ENCODE data around the gene SRSF6.
"Not testable (repeated sequence)": the region's sequence is repeated elsewhere in the genome, so short reads cannot be mapped to it uniquely, and the experiment has no call there.

The SRSF6 gene

DNA sequence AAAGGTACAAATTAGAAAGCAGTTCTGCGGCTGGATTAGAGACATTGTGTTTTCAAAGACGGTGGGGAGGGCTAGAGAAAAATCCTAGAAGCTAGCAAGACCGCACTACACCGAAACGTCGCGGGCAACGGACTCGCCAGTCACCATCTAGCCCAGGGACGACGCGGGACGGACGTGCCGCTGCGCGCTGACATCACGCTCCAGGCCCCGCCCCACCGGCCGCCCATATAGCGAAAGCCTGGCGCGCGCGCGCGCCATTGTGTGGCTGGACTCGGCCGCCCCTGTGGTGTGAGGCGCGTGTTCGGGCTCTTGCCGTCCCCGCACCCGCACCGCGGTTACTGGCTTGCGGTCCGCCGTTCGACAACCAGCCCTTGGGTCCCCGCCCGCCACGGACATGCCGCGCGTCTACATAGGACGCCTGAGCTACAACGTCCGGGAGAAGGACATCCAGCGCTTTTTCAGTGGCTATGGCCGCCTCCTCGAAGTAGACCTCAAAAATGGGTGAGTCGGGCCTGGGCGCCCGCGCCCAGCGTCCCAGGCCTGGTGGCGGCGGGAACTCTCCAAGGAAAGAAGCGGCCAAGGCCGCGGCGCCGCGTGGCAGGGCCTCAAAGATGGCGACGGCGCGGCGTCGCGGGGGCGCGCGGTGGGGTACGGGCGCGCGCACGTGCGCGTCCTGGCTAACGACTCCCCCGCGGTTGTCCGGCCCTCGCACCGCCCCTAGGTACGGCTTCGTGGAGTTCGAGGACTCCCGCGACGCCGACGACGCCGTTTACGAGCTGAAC is at the start of gene SRSF6:
SRSF6 (plus strand) TSS at position 257 of the 782 bp plus-strand sequence; CDS start at position 395, 138 bp downstream.
- DNase-seq: peak; percentile 73

DNA sequence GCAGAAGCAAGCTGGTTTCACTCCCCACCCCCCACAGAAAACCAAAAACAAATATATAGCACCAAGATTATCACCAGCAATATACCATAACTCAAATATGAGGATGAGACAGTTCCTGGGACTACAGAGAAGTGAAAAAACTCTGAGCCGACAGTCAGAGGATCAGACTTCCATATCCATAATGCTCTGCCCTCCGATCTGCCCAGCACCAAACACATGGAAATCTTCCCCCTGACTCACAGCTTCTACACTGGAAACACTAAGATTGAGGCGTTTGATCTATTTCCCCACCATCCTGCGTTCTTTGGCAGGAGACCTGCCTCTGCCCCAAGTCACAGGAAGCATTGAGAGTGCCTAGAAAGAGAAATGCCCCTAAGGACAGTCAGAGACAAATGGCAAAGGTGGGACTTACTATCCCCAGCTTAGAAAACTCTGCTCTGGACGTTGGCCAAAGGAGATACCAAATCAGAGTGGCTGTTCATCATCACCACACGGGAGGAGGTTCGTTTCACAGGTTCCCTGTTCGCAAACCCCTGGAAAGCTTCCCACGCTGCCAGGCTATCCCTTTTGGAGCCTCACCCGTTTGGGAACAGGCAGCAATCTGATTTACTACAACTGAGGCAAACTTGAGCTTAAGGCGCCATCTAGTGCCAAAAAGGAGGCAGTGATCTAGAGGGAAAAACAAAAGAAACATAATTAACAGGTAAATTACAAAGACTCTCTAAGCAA is 48.7 kb upstream of the SRSF6 start:
- peak; percentile 8 for DNase-seq

DNA sequence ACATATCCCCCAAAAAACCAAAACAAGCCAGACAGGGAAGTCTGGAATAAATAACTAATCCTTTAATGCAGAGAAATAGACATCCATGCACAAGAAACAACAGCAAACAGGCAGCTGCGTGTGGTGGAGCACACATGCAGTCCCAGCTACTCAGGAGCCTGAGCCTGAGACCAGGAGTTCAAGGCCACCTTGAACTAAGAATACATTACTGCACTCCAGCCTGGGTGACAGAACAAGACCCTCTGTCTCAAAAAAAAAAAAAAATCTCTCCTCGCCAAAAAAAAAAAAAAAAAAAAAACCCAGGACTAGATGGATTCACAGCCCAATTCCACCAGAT is 48.2 kb upstream of the SRSF6 start:
- no peak for DNase-seq

DNA sequence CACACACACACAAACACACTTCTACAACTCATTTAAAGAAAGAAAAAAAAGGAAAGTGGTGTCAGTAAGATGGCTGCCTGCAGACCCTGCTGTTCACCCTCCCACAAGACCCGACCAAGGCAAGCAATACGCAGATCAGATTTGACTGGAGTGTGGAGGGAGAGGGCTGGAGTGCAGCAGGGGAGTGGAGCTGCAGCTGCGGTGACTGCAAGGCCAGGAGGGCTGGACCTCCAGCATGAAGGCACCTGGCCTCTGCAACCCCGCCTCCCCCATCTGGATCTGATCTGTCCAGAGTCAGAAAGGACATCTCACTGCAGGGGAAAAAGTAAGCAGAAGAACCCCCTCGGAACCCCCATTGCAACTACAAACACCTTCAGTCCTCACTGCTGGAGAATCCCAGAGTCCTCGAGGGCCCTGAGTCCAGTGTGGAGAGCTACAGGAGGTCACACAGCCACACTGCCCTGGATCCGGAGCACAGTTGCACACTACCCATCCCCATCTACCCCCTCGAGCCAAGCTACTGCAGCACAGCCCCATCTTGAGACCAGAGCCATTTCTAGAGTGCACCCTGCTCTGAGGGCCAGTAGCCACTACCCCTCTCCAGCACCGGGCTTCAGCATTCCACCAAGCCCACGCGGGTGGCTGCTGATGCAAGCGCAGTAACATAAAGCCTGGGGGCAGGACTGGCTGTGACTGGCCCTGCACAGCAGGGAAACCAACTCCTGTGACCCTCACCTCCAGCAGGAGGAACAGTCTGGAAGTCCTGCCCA is 41.9 kb upstream of the SRSF6 start:
- DNase-seq: no peak

DNA sequence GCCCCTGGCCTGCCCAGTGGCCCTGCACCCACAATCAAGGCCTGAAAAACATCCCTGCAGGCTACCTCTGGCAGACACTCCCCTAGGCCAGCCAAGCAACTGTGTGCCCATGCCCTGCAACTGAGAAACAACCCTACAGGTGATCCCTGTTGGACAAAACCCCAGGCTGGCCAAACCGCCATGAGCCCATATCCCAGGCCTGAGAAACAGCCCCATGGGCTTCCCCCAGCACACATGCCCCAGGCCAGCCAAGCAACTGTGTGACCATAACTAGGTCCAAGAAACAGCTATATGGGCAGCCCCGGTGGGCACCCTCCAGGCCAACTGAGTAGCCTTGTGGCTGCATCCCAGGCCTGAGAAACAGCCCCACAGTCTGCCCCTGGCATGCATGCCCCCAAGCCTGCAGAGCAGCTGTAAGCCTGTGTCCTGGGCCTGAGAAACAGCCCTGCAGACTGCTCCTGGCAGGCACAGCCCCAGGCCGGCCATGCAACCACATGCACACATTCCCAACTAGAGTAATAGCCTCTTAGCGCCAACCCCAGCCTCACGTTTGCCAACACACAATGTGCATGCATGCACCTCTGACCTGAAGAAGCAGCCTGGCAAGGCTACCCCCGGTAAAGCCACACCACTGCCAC is 41.0 kb upstream of the SRSF6 start:
- no peak for DNase-seq

DNA sequence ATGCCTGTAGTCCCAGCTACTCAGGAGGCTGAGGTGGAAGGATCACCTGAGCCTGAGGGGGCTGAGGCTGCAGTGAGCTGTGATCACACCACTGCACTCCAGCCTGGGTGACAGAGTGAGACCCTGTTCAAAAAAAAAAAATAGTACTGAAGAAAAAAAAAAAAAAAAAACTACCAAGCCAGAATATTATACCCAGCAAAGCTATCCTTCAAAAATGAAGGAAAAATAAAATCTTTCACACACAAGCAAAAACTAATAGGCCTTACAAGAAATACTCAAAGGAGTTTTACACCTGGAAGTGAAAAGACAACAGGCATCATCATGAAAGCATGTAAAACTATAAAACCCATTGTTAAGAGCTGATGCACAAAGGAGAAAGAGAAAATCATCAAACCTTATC is 37.5 kb upstream of the SRSF6 start:
- DNase-seq: no peak

DNA sequence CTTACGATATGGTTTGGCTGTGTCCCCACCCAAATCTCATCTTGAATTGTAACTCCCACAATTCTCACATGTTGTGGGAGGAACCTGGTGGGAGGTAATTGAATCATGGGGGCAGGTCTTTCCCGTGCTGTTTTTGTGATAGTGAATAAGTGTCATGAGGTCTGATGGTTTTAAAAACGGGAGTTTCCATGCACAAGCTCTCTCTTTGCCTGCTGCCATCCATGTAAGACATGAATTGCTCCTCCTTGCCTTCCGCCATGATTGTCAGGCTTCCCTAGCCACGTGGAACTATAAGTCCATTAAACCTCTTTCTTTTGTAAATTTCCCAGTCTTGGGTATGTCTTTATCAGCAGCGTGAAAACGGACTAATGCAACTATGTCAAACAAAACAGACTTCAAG is 36.8 kb upstream of the SRSF6 start:
- not testable (repeated sequence) for DNase-seq

DNA sequence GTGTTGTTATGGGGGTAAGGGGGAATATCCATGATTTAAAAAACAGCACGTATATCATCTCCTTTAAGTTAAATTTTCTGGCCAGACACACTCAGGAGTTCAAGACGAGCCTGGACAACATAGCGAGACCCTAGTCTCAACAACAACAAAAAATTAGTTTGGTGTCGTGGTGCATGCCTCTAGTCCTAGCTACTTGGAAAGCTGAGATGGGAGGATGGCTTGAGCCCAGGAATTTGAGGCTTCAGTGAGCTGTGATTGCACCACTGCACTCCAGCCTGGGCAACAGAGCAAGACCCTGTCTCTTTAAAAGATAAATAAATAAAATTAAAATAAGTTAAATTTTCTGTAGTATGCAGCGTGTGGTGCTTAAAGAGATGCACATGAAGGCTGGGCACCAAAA is 31.5 kb upstream of the SRSF6 start:
- DNase-seq: no peak

DNA sequence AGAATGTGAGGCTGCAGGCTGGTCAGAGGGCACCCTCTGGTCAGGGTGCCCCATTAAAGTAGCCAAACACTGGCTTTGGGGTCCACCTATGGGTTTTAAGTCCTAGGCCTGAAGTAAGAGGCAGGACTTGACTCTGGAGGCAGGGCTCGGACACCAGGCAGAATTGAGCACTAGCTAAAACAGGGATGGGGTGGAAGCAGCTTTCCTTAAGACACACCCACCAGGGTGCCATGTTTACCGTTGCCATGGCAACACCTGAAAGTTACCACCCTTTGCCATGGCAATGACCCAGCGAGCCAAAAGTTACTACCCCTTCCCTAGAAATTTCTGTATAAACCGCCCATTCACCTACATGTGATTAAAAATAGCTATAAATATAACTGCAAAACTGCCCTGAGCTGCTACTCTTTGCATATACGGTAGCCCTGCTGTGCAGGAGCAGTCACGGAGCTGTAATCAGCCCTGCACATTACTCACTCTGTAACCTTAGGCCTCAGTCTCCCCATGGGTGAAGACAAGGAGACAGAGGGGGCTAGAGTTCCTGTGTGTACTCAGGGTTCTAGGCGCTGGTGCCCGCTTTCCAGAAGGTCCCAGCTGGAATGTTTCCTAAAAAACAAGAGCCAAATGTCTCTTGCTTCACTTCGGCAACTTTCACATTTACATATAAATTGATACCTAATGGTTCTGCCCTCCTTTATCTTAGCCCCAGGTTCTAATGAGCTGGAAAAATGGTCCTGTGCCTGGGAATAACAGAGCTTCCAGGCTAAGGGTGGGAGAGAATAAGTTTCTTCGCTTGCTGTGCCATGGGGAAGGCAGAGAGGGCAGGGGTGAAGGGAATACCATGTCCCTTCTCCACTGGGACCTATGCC is 27.2 kb upstream of the SRSF6 start:
- no peak for DNase-seq

DNA sequence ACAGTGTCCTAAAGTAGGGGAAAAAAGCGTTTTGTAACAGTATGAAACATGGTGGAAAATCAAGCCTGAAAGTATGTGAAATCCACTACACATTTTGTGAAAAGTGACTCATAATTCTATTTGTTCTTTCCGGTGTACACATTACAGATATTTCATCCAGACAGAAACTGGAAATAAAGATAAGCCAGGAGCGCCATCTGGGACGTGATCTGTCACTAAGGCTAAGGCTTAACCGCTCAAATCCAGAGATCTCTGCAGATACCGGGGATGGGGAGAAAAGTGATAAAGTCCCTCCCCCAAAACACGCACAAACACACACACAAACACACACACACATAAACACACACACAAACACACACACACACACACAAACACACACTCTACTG is 26.6 kb upstream of the SRSF6 start:
- DNase-seq: no peak

DNA sequence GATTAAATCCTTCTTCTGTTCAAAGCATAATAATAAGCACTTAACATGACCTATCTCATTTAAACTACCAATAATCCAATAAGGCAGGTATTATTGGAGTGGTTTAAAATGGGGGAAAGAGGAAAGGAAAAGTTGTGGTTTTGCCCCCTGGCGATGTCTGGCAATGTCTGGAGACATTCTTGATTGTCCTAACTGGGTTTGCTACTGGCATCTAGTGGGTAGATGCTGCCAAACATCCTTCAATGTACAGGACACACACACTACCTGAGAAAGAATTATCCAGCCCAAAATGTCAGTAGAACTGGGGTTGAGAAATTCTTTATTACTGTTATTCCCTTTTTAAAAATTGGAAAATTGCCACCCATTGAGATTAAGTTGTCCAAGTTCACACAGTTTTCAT is 25.2 kb upstream of the SRSF6 start:
- no peak for DNase-seq

DNA sequence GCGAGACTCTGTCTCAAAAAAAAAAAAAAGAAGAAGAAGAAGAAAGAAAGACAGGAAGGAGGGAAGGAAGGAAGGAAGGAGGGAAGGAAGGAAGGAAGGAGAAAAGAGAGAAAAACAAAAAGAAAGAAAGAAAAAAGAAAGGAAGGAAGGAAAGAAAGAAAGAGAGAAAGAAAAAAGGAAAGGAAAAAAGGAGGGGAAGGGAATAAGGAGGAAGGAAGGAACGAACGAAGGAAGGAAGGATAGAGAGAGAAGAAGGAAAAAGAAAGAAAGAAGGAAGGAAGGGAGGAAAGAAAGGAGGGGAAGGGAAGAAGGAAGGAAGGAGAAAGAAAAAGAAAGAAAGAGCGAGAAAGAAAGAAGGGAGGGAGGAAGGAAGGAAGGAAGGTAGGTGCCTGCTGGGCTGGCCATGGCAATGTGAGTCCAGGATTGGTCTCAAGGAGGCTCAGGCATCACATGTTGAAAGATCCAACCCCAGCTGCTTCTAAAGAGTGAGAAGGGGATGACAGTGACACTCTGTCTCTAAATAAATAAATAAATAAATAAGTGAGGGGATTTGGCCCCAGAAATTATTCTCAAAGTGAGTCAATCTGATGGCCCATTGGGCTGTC is 24.3 kb upstream of the SRSF6 start:
- no peak for DNase-seq

DNA sequence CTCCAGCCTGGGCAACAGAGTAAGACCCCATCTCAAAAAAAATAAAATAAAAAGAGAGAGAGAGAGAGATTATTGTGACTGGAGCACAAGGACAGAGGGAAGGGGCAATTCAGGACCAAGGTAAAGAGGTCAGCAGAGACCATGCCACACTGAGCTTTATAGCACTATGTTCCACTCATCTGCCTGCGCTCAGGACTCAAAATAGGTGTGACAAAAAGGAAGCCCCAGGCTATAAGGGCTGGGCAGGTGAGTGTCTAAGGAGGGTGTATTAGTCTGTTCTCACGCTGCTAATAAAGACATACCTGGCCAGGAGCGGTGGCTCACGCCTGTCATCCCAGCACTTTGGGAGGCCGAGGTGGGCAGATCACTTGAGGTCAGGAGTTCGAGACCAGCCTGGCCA is 23.1 kb upstream of the SRSF6 start:
- no peak for DNase-seq

DNA sequence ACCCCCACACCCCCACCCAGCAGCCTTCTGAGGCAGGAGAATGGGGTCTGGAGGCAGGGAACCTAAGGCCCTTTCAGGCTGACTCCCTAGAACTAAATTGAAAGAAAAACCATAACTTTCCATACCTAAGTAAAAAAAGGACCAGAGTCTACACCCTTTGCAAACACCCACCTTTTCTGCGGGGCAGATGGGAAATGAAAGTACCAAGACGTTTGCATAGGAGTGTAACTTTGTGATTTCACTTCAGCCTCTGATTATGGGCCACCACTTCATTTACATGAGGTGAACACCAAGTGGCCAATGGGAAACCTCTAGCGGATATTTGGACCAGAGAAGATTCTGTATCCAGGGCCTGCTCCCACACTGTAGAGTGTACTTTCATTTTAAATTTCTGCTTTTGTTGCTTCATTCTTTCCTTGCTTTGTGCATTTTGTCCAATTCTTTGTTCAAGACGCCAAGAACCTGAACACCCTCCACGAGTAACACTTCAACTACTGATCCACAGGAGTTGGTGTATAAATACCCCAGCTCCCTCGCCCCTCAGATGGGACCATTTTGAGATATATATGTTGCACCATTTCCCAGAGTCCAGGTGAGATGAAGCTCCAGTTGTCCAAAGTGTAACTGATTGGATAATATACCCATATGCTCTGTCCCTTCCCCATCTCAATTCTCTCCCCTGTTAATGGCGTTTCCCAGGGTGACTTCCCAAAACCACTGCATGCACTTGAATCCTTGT is 18.9 kb upstream of the SRSF6 start:
- DNase-seq: no peak

DNA sequence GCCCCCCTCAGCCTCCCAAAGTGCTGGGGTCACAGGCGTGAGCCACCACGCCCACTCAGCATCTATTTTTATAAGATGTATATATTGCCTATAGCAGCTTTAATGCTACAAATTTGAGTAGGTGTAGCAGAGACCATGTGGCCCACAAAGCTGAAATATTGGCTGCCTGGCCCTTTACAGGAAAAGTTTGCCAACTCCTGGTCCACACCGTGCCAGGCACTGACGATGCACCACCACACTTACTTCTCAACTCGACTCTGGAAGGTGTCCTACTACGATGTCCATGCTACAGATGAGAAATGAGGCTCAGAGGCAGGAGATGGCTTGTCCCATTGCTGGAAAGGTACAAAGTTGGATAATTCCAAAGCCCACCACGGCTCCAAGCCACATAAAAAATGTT is 17.2 kb upstream of the SRSF6 start:
- no peak for DNase-seq

DNA sequence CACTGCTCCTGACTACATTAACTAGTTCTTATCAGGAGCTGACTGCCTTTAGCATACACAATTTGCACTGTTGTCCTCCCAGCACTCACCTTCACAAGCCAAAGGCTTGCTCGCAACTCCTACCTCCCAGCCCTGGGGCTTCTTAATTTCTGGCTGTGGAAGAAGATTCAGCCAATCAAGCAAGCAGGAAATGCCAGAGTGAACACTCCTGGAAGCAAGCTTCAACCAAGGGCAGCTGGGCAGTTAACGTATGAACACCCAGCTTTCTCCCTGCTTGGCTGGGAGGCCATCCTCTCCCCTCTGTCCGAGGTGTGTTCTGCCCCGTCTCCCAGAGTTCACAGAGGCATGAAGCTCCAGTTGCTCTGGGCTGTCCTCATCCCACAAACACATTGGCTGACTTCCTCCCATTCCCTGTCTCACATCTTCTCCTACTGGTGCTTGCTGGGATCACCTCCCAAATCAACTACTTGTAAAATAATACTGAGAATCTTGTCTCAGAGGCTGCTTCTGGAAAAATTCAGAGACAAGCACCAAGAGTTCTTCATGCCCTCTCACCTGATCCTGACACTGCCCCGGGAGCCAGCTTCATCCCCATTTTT is 15.3 kb upstream of the SRSF6 start:
- DNase-seq: no peak

DNA sequence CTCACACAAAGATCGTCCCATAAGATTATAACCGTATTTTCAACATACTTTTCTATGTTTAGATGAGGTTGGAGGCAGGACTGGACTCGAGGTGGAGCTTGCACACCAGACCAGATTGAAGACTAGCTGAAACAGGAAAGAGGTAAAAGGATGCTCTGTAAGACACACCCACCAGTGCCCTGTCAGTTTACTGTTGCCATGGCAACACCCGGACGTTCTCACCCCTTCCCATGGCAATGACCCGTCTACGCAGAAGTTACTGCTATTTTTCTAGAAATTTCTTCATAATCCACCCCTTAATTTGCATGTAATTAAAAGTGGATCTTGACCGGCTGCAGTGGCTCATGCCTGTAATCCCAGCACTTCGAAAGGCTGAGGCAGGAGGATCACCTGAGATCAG is 13.6 kb upstream of the SRSF6 start:
- no peak for DNase-seq

DNA sequence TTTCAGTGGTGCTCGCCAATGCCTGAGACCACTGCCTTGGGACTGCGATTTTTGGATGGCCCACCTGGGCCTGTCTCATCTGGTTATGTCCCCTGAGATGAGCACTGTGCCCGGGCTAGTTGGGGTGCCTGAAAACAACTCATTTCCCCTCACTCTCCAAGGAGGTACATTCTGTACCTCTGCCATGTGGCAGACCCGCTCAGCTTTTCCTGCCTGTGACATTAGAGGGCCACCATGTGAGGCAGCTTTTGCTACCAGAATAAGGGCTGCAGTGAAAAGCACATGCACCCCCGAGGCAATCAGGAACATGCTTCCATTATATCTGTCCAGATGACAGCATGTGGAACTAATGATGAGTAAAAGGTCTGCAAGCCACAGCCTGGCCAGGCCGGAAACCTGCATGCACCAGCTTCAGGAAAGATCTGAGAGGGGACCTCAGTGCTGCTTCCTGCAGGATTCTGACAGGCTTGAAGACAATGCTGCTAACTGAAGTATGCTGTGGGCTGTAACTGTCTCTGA is 11.3 kb upstream of the SRSF6 start:
- no peak for DNase-seq

DNA sequence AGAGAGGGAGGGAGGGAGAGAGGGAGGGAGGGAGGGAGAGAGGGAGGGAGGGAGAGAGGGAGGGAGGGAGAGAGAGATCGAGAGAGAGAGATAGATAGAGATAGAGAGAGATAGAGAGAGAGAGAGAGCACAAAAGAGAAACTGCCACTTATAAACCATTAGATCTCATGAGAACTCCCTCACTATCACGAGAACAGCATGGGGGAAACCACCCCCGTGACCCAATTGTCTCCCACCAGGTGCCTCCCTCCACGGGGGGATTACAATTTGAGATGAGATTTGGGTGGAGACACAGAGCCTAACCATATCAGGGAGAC is 9.3 kb upstream of the SRSF6 start:
- DNase-seq: not testable (repeated sequence)

DNA sequence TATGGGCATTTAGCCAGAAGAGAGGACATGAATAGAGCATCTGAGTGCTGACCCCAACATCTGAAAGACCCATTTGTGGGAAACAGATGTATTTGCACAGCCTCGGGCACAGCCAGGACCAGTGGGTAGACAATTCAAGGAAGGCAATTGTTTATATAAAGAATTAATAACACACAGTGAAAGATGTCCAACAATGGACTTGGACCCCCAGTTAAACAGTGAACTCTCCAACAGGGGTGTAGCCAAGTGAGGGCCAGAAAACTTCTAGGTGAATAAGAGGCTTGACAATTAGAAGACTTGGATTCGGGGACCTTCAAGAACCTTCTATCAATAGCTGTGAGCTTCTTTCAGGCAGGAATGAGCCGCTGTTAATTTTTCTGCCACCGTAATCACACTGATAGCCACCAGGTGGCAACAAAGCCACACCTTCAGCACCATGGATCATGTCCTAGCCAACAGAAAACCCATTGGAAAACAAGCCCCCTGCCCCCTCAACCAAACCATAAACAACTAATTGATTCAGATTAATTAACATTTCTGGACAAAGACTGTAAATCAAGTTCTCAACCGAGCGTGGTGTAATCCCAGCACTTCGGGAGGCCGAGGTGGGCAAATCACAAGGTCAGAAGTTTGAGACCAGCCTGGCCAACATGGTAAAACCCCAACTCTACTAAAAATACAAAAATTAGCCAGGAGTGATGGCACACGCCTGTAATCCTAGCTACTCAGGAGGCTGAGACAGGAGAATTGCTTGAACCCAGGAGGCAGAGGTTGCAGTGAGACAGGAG is 8.8 kb upstream of the SRSF6 start:
- no peak for DNase-seq

Measured in amniotic stem cell (primary cell).